Measurements from ENCODE around the gene EEPD1. TPM values are rescaled to one million over a fixed set of nuclear protein-coding genes. Genes with fewer than 3 reads are reported as not detected.

Gene EEPD1
- total RNA-seq, 1 experiment from 2014 or later, result 0.70 TPM

DNA sequence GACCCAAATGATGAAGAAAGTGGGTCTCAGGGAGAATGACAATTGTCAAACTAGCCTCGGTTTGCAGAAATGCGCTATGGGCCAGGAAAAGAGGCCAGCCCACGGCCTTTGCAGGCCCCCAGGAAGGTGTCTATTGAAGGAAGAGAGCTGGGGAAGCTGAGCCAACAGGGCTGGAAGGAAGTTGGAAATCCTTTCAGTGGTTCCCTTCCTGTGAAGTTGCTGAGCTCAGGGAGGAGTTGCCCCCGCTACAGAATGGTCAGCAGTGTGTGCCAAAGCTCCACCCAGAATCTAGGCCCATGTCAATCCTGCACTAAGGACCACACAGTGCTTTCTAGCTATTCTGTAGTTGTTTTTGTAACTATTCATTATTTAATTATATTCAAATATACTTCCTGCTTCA, 145.1 kb downstream of the EEPD1 start:
- no TSS peak for BruUV-seq (replicated peaks)
- Mint-ChIP-seq H3K4me3 (ENCODE audit: unreplicated experiment) (no peak overlapping the region), H3K27me3 (ENCODE audit: insufficient read depth, unreplicated experiment) (peaks cover 10% of the 10 kb centered on the region), H3K4me1 (ENCODE audit: insufficient read depth, unreplicated experiment) (peaks cover 3% of the 10 kb centered on the region), H3K36me3 (ENCODE audit: insufficient read depth, unreplicated experiment) (no peaks in the 10 kb centered on the region), H3K9me3 (ENCODE audit: unreplicated experiment) (no peaks in the 10 kb centered on the region), H3K27ac (ENCODE audit: low read depth, unreplicated experiment) (no peak overlapping the region)
- intact Hi-C loops (cut with micrococcal nuclease), result loop anchor here (10.0 kb wide), 1 partner anchor 593 kb away; no protein-coding TSS in a partner anchor
- ChIA-PET POLR2A (interaction anchor here (0.8 to 0.9 kb wide), 2 partner anchors 94 to 182 kb away, joined by 3 read pairs; no protein-coding TSS in a partner anchor), CTCF (interaction anchor here (0.6 kb wide), 1 partner anchor 497 kb away, joined by 3 read pairs; no protein-coding TSS in a partner anchor)
- DNase-seq (ENCODE audit: unreplicated experiment), result no peak
- TF ChIP-seq, protein P1, sequence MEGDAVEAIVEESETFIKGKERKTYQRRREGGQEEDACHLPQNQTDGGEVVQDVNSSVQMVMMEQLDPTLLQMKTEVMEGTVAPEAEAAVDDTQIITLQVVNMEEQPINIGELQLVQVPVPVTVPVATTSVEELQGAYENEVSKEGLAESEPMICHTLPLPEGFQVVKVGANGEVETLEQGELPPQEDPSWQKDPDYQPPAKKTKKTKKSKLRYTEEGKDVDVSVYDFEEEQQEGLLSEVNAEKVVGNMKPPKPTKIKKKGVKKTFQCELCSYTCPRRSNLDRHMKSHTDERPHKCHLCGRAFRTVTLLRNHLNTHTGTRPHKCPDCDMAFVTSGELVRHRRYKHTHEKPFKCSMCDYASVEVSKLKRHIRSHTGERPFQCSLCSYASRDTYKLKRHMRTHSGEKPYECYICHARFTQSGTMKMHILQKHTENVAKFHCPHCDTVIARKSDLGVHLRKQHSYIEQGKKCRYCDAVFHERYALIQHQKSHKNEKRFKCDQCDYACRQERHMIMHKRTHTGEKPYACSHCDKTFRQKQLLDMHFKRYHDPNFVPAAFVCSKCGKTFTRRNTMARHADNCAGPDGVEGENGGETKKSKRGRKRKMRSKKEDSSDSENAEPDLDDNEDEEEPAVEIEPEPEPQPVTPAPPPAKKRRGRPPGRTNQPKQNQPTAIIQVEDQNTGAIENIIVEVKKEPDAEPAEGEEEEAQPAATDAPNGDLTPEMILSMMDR (IDR thresholded peaks at IDR 0.05; ENCODE audit: unreplicated experiment), result no peak

DNA sequence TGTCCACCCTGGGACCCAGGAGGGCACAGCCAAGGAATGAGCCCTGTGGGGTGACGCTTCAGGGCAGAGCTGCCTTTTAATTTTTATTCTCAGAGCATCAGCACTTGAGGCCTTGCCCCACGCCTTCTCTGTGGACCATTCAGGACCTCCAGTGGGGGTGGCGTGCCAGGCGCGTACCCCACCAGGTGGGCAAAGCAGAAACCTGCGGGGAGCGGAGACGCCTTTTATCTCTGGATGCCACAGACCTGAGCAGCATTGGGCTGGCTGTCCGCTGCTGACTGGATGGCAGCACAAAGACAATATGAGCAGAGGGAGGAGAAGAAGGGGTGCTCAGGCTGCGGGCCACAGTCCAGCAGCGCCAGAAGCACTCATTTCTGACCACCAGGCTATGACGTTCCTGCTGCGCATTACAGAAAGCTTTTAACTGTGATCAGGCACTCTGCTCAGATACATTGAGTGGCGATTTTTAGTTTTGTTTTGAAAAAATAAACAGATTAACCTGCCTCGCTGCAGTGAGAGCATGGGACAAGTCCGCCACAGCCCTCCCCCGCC, 146.2 kb downstream of the EEPD1 start:
- H3K9me3 Mint-ChIP-seq (ENCODE audit: unreplicated experiment), result no peaks in the 10 kb centered on the region
- no peak overlapping the region for H3K27ac Mint-ChIP-seq (ENCODE audit: low read depth, unreplicated experiment)
- intact Hi-C loops (cut with micrococcal nuclease), result loop anchor here (10.0 kb wide), 1 partner anchor 594 kb away; no protein-coding TSS in a partner anchor
- POLR2A ChIA-PET, result no interaction called here
- H3K27me3 Mint-ChIP-seq (ENCODE audit: insufficient read depth, unreplicated experiment), result peaks cover 10% of the 10 kb centered on the region
- no TSS peak for BruUV-seq (replicated peaks)
- H3K36me3 Mint-ChIP-seq (ENCODE audit: insufficient read depth, unreplicated experiment), result no peaks in the 10 kb centered on the region
- CTCF ChIA-PET, result interaction anchor here (1.6 to 3.6 kb wide), 2 partner anchors 8 to 382 kb away, joined by 4 to 24 read pairs; no protein-coding TSS in a partner anchor
- peaks cover 14% of the 10 kb centered on the region for H3K4me1 Mint-ChIP-seq (ENCODE audit: insufficient read depth, unreplicated experiment)
- DNase-seq (ENCODE audit: unreplicated experiment), result no peak
- TF ChIP-seq, protein P1 (IDR thresholded peaks at IDR 0.05; ENCODE audit: unreplicated experiment), result no peak
- no peak overlapping the region for H3K4me3 Mint-ChIP-seq (ENCODE audit: unreplicated experiment)

GRCh38 chr7:36299823-36300341, 146.8 kb downstream of the EEPD1 start:
- peaks cover 14% of the 10 kb centered on the region for H3K4me1 Mint-ChIP-seq (ENCODE audit: insufficient read depth, unreplicated experiment)
- H3K27ac Mint-ChIP-seq (ENCODE audit: low read depth, unreplicated experiment), result no peak overlapping the region
- peaks cover 8% of the 10 kb centered on the region for H3K27me3 Mint-ChIP-seq (ENCODE audit: insufficient read depth, unreplicated experiment)
- no TSS peak for BruUV-seq (replicated peaks)
- no peak overlapping the region for H3K4me3 Mint-ChIP-seq (ENCODE audit: unreplicated experiment)
- DNase-seq (ENCODE audit: unreplicated experiment), result no peak
- no peaks in the 10 kb centered on the region for H3K9me3 Mint-ChIP-seq (ENCODE audit: unreplicated experiment)
- TF ChIP-seq, protein P1 (IDR thresholded peaks at IDR 0.05; ENCODE audit: unreplicated experiment), result no peak
- POLR2A ChIA-PET, result interaction anchor here (0.7 kb wide), 1 partner anchor 486 kb away, joined by 3 read pairs; no protein-coding TSS in a partner anchor
- CTCF ChIA-PET, result interaction anchor here (0.5 to 6.7 kb wide), 8 partner anchors 9 to 894 kb away, joined by 3 to 69 read pairs (median 4); no protein-coding TSS in a partner anchor
- H3K36me3 Mint-ChIP-seq (ENCODE audit: insufficient read depth, unreplicated experiment), result no peaks in the 10 kb centered on the region
- intact Hi-C loops (cut with micrococcal nuclease), result loop anchor here (10.0 kb wide), 1 partner anchor 595 kb away; no protein-coding TSS in a partner anchor

DNA sequence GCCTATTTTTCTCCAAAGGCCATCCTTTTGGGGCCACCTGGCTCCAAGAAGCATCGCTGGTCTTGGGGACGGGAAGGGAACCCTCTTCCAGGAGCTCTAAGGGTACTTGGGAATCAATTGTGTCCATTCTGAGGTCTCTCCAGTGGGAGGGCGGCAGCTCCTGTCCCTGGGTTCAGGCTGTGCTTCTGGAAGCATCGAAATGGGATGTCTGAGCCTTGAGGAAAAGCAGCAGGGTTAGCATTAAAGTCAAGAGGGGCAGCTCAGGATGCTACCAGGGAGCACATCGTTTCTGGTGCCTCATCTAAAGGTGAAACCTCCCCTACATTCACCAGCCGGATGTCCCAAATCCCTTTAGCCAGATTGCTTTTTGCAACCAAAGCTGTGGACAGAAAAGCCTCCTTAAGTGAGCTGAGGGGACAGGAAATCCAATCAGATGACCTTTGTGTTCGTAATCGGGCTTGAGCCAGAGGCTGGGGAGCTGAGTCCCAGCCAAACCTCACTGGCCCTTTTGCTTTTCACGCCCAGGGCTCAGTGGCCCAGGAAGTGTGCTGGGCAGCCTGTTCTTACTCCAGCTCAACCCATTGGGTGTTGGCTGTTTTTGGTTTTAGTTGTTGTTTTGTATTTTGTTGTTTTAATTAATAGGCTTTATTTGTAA, 147.8 kb downstream of the EEPD1 start:
- DNase-seq (ENCODE audit: unreplicated experiment), result peak; percentile 14
- Mint-ChIP-seq H3K27me3 (ENCODE audit: insufficient read depth, unreplicated experiment) (no peaks in the 10 kb centered on the region), H3K4me3 (ENCODE audit: unreplicated experiment) (no peak overlapping the region), H3K9me3 (ENCODE audit: unreplicated experiment) (no peaks in the 10 kb centered on the region), H3K36me3 (ENCODE audit: insufficient read depth, unreplicated experiment) (no peaks in the 10 kb centered on the region), H3K27ac (ENCODE audit: low read depth, unreplicated experiment) (no peak overlapping the region), H3K4me1 (ENCODE audit: insufficient read depth, unreplicated experiment) (peaks cover 20% of the 10 kb centered on the region)
- intact Hi-C loops (cut with micrococcal nuclease), result no loop called here
- no TSS peak for BruUV-seq (replicated peaks)
- POLR2A ChIA-PET, result interaction anchor here (0.7 kb wide), 1 partner anchor 485 kb away, joined by 3 read pairs; no protein-coding TSS in a partner anchor
- CTCF ChIA-PET, result interaction anchor here (0.6 to 6.7 kb wide), 12 partner anchors 10 to 1505 kb away, joined by 3 to 69 read pairs (median 5); a partner anchor contains a TSS
- TF ChIP-seq, protein P1 (IDR thresholded peaks at IDR 0.05; ENCODE audit: unreplicated experiment), result no peak

Measured in MCF 10A (cell line).